HG03025 (cell line): ENCODE measurements around the gene AKAP13.

Experiments
- ATAC-seq: cut with Tn5 transposase; IDR thresholded peaks from one replicate; pipeline ENCODE4 v1.9.1; 2021; ENCODE audit warnings: mild to moderate bottlenecking, moderate library complexity; ENCODE audit not compliant: unreplicated experiment, low FRiP score

Gene AKAP13

GRCh38 chr15:85381850-85382751 is 1.7 kb downstream of the AKAP13 start:
- no peak for ATAC-seq

- no peak for ATAC-seq
Observed at GRCh38 chr15:85382942-85383341, 2.5 kb downstream of the AKAP13 start.

GRCh38 chr15:85383470-85384148 is 3.2 kb downstream of the AKAP13 start:
- no peak for ATAC-seq

- ATAC-seq = no peak
Observed at GRCh38 chr15:85386261-85386660, 5.9 kb downstream of the AKAP13 start.

DNA sequence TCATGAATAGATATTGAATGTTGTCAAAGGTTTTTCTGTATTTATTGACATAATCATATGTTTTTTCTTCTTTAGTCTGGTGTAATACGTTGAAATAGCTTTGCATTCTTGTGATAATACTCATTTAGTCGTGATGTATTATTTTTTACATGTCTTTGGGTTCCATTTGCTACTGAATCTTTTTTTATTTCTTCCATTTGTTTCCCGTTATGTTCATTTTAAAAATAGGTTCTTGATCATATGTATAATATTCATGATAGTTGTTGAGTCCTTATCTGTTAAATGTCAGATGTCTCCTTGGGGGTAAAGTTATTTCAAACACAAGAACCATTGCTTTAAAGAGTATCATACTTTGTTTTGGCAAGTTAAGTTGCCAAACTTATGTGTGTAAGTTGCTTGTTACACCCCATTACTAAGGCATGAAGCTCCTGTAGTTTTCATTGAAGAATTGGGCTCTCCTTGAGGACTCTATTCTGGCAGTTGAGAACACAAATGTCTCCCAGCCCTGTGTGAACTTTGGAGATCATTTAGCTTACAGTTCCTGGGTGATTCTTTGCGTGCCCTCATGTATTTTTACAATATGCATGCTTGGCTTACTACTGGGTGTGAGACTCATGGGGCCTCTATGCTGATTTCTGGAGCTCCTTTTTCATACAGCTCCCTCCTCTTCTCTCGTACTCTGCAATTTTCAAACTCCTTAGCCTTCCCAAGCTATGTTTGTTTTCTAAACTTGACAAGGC is 8.3 kb downstream of the AKAP13 start:
- no peak for ATAC-seq

DNA sequence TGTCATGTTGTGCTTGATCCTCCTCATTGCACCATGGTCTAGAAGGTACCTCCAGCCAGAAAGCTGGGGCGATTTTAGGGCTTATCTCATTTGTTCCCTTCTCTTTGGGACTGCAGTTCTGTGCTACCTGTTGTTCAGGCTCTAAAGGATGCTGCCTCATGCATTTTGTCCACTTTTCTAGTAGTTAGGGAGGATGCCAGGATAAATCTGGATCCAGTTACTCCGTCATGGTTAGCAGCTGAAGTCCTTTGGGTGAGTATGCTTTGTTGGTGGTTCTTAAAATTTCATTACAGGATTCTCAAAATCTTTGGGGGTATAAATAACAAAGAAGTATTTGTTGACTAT is 8.9 kb downstream of the AKAP13 start:
- ATAC-seq = no peak

GRCh38 chr15:85389772-85390171 is 9.4 kb downstream of the AKAP13 start:
- ATAC-seq = no peak

DNA sequence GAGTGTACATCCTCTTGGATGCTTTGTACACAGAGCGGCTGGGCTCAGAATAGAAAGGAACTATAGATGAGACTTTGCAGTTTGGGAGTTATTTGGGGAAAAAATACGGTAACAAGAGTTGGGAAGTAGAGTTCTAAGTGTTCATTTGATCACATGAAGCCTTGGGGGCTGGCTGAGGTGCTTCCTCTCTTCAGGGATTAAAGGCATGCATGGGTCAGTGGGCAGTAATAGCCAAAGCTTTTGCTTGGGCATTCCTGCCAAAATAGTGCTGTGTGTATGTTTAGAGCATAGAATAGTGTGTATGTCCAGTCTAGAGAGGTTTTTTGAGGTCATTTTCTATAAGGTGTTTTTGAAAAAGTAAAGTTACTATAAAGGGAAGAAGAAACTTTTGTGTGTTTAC is 12.8 kb downstream of the AKAP13 start:
- ATAC-seq = no peak

DNA sequence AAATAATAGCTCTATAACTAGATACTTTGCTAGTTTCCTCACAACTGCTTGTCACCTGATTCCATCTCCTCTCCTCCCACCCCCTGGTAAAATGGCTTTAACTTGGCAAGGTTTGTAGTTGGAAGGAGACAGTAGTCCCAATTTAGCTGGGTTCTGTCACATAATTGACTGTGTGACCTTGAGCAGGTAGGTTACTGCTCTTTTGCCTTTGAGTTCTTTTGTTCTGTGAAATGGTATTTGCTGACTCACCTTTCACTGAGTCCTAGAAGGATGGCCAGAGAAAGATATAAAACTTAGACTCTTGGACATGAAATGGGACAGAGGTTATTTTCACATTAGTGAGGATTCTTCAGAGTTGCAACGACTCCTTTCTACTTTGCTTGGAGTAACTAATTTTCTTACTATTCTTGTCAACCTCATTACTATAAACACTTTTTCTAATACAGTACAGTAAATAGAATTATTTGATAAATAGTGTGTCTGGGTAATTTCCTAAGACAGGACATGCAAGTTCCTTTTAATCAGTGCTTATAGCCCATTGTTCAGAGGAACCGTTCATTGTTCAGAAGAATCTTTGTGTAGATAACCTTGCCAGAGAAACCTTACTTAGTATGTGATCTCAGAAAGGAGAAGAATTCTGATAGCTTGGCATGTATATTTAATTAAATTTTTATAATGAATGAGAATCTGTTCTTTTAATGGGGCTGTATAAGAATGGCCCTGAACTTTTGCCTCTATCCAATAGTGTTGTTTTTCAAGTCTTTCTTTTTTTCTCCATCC is 14.3 kb downstream of the AKAP13 start:
- no peak for ATAC-seq

- ATAC-seq = no peak
Observed at GRCh38 chr15:85396554-85396953, 16.2 kb downstream of the AKAP13 start.

GRCh38 chr15:85397151-85397550 is 16.7 kb downstream of the AKAP13 start:
- ATAC-seq = no peak

GRCh38 chr15:85397926-85398325 is 17.5 kb downstream of the AKAP13 start:
- no peak for ATAC-seq

DNA sequence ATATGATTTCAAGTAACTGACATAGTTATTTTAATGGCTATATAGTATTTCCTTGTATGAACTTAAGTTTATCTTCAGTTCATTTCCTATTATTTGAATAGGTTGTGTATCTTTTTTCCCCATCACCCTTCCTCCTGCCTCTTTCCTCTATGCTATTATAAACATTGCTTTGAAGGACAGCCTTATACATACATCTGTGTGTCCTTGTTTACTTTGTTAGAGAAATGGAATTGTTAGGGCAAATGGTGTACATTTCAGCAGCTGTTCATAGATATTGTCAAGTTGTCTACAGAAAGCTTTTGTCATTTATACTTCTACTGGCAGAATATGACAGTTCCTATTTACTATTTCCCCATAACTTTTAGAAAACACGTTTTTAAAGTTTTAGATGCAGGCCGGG is 18.4 kb downstream of the AKAP13 start:
- no peak for ATAC-seq

GRCh38 chr15:85399627-85400026 is 19.2 kb downstream of the AKAP13 start:
- no peak for ATAC-seq

DNA sequence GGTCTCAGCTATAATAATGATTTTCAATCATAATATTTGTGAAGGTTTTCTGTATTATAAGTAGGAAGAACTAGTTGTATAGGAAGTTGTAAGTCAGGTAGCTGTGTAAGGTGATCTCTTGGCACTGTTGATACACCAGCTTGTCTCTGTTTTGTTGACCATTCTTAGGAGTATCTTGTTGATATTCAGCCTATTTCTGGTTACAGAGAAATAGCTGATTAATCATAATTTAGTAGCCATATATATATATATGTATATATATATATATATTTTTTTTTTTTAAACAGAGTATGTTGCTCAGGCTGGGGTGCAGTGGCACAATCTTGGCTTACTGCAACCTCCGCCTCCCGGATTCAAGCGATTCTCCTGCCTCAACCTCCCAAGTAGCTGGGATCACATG is 20.2 kb downstream of the AKAP13 start:
- no peak for ATAC-seq

DNA sequence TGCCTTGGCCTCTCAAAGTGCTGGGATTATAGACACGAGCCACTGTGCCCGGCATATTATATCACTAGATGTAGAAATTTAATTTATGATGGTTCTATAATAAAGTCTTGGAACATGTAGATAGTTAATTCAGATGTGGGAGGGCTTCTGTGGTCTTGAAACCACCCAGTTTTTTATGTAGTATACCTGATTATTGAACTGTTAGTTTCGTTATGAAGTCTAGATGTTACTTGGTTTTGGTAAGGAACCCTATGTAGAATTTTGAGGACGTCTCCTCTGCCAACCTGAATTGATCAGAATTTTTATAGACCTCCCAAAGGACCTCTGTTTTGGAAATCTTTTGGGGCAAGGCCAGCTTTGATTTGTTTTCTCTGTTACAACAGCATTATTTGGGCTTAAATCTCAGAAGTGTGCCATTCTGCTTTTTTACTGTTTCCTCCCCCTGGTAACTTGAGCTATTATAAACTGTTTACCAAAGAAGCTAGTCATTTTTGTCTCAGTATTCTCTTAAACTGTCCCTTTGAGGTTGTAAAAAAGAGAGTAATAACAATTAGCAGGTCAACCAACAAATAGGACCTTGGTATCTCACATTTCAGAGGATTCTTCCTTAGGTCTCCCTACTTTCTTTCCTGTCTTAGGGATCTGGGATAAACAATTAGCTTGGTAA is 20.8 kb downstream of the AKAP13 start:
- ATAC-seq = no peak

- ATAC-seq = no peak
Observed at GRCh38 chr15:85402195-85402881, 21.9 kb downstream of the AKAP13 start.

DNA sequence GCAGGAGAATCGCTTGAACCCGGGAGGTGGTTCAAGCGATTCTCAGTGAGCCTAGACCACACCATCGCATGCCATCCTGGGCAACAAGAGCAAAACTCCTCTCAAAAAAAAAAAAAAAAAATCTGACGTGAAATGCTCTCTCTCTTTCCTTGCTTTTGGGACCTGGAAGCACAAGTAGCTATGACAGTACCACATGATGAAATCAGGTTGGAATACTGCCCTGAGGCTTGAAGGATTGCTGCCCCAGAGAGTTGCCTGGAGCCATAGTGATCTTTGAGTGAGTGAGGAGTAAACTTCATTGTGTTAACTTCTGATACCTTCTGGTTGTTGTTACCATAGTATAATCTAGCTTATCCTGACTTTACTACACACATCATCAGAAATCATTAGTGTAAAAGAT is 23.3 kb downstream of the AKAP13 start:
- no peak for ATAC-seq

DNA sequence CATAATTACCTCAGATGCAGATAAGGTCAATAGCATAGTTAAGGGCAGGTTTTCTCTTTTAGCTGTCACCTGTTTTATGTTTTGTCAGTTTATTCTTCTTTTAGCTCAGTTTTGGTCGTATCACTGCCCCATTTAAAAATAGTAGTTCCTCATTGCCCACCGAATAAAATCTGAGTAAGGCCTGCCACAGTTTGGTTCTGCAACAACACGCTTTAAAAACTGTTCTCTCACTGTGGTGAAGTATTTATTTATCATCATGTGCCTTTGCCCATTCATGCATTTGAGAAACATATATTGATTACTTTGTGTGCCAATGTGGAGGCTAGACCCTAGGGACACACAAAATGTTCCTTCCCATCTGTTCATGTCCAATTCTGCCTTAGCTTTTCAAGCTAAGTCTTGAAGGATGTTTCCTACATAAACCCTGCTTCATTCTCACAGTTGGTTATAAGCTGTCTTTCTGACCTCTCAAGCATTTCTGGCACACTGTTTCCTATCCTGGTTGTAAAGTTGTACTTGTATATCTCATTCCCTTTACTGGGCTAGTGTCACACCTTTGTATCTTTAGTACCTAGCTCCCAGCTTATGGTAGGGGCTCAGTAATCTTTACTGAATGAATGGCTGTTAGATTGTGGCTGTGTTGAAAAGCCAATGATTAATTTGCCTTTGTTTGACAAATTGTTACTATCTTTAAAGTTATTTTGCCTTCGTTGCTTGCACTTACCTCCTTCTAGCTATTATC is 23.9 kb downstream of the AKAP13 start:
- no peak for ATAC-seq
